HG02870 (cell line): ENCODE data around the gene FYTTD1.
A peak's percentile ranks its signal among the peaks of the same experiment; 100 is the strongest.
"Not testable (repeated sequence)": the region's sequence is repeated elsewhere in the genome, so short reads cannot be mapped to it uniquely, and the experiment has no call there.

Source experiments
- ATAC-seq: cut with Tn5 transposase; IDR thresholded peaks from one replicate; pipeline ENCODE4 v1.9.1; 2021; ENCODE audit warnings: mild to moderate bottlenecking, moderate library complexity; ENCODE audit not compliant: unreplicated experiment

FYTTD1 gene, protein sequence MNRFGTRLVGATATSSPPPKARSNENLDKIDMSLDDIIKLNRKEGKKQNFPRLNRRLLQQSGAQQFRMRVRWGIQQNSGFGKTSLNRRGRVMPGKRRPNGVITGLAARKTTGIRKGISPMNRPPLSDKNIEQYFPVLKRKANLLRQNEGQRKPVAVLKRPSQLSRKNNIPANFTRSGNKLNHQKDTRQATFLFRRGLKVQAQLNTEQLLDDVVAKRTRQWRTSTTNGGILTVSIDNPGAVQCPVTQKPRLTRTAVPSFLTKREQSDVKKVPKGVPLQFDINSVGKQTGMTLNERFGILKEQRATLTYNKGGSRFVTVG

GRCh38 chr3:197749601-197750395 is at the start of gene FYTTD1:
Gene FYTTD1 (plus strand): TSS chr3:197749883. CDS start chr3:197749972, 89 bp downstream.
- peak; percentile 68 for ATAC-seq

DNA sequence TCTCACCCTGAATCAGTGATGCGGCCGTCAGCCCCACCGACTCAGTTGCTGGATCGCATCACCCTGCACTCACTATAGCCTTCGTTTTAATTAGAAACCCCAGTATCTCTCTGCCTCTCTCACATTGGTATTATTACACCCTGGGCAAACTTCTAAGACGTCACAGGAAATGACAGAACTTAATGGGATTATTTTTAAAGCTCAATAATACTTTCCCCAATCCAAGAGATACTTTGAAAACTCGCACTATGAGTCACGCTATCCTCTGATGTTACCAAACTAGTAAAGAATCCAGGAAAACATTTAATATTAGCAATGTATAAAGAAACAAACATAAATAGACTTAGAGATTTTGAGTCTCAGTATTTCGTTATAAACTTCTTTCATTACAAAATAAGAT is 49.6 kb upstream of the FYTTD1 start:
- ATAC-seq = no peak

DNA sequence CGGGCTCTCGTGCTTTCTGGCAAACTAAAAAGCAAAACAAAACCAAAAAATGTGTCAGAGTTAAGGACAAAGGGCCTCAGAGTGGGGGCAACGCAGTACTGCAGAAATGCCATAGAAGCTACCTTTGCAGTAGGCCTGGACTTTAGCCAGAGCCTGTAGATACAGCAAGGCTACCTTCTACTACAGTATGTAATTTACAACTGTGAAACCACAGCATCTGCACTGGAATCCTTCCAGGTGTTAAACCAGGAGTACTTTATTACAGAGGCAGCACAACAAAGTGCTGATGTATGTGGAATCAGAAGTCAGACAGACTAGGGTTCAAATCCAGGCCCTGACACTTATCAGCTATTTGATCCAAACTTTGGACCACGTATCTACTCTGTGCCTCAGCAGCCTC is 47.8 kb upstream of the FYTTD1 start:
- ATAC-seq = no peak

DNA sequence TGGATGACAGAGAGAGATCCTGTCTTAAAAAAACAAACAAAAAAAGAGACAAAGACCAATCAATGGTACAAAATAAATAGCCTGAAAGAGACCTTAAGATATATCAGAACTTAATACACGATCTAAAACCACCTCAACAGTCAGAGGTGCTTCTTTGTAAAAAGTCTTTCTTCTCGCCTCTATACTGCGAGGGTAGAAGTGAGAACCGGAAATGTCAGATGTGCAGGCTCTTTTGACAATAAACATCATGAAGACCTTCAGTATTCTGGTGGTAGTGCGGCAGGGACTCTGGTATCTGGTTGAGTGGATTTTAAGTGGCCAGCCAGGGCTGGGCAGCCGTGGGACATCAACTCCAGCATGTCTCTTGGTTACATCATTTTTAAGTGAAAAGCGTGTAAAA is 43.0 kb upstream of the FYTTD1 start:
- no peak for ATAC-seq

DNA sequence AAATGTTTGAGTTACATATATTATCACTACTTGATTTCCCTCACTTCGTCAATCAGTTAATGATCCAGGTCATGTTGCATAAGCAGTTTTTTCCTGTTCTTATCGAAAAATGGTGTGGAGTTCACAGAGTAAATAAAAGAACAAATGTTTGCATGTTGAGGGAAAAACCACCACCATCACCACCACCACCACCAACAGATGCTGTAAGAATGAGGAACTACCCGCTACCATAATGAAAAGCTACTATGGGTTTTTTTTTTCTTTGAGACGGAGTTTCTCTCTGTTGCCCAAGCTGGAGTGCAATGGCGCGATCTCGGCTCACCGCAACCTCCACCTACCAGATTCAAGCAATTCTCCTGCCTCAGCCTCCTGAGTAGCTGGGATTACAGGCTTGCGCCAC is 40.5 kb upstream of the FYTTD1 start:
- no peak for ATAC-seq

DNA sequence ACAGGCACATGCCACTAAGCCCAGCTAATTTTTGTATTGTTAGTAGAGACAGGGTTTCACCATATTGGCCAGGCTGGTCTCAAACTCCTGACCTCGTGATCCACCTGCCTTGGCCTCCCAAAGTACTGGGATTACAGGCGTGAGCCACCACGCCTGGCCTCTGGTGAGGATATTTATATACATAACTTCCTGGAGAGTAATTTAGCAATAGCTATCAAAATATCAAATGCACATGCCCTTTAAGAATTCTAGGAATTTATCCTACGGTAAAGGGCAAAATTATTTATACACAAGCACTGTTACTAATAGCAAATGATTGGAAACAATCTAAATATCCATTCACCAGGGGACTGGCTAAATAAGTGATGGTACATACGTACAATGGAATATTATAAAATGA is 38.7 kb upstream of the FYTTD1 start:
- not testable (repeated sequence) for ATAC-seq

- ATAC-seq = peak; percentile 86
Observed at GRCh38 chr3:197711973-197712707, 37.5 kb upstream of the FYTTD1 start.

- ATAC-seq = no peak
Observed at GRCh38 chr3:197713477-197713822, 36.2 kb upstream of the FYTTD1 start.

GRCh38 chr3:197714251-197714650 is 35.4 kb upstream of the FYTTD1 start:
- no peak for ATAC-seq

- ATAC-seq = no peak
Observed at GRCh38 chr3:197718891-197719290, 30.8 kb upstream of the FYTTD1 start.

- ATAC-seq = no peak
Observed at GRCh38 chr3:197720694-197721093, 29.0 kb upstream of the FYTTD1 start.

DNA sequence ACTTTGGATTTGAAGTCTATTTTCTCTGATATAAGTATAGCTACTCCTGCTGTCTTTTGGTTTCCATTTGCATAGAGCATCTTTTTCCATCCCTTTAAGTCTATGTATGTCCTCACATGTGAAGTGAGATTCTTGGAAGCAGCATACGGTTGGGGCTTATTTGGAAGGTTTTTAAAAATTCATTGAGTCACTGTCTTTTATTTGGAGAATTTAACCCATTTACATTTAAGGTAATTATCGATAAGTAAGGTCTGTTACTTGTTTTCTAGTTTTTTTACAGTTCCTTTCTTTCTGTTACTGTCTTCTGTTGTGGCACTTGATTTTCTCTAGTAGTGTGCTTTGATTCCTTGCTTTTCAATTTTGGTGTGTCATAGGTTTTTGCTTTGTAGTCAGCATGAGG is 26.9 kb upstream of the FYTTD1 start:
- no peak for ATAC-seq

DNA sequence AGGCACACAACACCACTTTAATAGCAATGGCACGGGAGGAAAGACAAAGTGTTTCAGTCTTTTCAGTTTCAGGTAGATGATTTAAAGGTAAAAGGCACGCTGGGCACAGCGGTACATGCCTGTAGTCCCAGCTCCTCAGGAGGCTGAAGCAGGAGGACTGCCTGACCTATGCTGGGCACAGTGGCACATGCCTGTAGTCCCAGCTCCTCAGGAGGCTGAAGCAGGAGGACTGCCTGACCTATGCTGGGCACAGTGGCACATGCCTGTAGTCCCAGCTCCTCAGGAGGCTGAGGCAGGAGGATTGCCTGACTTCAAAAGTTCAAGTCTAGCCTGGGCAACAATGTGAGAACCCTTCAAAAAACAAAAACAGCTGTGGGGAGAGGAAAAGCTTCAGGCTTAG is 21.8 kb upstream of the FYTTD1 start:
- ATAC-seq = not testable (repeated sequence)

- ATAC-seq = no peak
Observed at GRCh38 chr3:197728487-197728886, 21.2 kb upstream of the FYTTD1 start.

GRCh38 chr3:197730200-197730599 is 19.5 kb upstream of the FYTTD1 start:
- ATAC-seq = no peak

- not testable (repeated sequence) for ATAC-seq
Observed at GRCh38 chr3:197730770-197731169, 18.9 kb upstream of the FYTTD1 start.

DNA sequence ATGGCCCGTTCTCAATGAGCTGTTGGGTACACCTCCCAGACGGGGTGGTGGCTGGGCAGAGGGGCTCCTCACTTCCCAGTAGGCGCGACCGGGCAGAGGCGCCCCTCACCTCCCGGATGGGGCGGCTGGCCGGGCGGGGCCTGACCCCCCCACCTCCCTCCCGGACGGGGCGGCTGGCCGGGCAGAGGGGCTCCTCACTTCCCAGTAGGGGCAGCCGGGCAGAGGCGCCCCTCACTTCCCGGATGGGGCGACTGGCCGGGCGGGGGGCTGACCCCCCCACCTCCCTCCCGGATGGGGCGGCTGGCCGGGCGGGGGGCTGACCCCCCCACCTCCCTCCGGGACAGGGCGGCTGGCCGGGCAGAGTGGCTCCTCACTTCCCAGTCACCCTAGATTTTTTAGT is 18.2 kb upstream of the FYTTD1 start:
- ATAC-seq = not testable (repeated sequence)

DNA sequence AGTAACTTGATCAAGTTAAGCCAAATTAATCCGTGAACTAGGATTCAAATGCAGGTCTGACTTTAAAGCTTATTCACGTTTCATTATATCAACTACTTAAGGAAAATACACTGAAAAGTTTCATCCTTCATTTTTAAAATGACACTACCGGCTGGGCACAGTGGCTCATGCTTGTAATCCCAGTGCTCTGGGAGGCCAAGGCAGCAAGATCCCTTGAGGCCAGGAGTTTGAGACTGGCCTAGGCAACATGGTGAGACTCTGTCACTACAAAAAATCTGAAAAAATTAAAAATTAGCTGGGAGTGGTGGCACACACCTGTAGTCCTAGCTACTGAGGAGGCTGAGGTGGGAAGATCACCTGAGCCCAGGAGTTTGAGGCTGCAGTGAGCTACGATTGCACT is 16.6 kb upstream of the FYTTD1 start:
- ATAC-seq = no peak

GRCh38 chr3:197734667-197735318 is 14.9 kb upstream of the FYTTD1 start:
- ATAC-seq = peak; percentile 35

GRCh38 chr3:197736010-197736490 is 13.6 kb upstream of the FYTTD1 start:
- ATAC-seq = no peak
